Measurements from ENCODE around the gene LCP2. TPM values are rescaled to one million over a fixed set of nuclear protein-coding genes. Genes with fewer than 3 reads are reported as not detected.

Gene LCP2
- total RNA-seq, 1 experiment from 2014 or later, result not detected

GRCh38 chr5:170217831-170218230, 79.7 kb downstream of the LCP2 start:
- H3K4me1 ChIP-seq (ENCODE audit: insufficient read depth, low read length), result no peaks in the 10 kb centered on the region; the same call in 1 of the 2 replicates
- H2AK5ac ChIP-seq (ENCODE audit: insufficient read length, low read length), result no peak overlapping the region
- no peak overlapping the region for H3K4ac ChIP-seq (ENCODE audit: low read depth, low read length)

More at GRCh38 chr5:170217831-170218230, 79.7 kb downstream of the LCP2 start:
- Histone ChIP-seq H2BK20ac (ENCODE audit: low read depth, low read length, poor library complexity, severe bottlenecking) (no peak overlapping the region), H2BK12ac (ENCODE audit: insufficient read length, low read depth, low read length) (no peak overlapping the region), H3K27me3 (ENCODE audit: insufficient read depth, low read length) (0 out of 2 replicates have a peak, but pooled peaks cover 2% of the 10 kb centered on the region), H2BK120ac (ENCODE audit: low read depth, low read length, poor library complexity, severe bottlenecking) (no peak overlapping the region), H3K9ac (ENCODE audit: extremely low read depth, insufficient read length, low read length) (no peak overlapping the region), H3K27ac (ENCODE audit: insufficient read length, low read depth, low read length) (no peak overlapping the region), H3K14ac (ENCODE audit: insufficient read depth, low read length) (no peak overlapping the region), H3K56ac (ENCODE audit: insufficient read length, low read depth, low read length) (no peak overlapping the region), H3T11ph (ENCODE audit: low read length) (no peak overlapping the region), H4K20me1 (ENCODE audit: control insufficient read depth, insufficient read depth, insufficient read length) (no peaks in the 10 kb centered on the region), H3K79me1 (ENCODE audit: insufficient read depth, low read depth, low read length, poor library complexity, severe bottlenecking) (no peaks in the 10 kb centered on the region), H4K91ac (ENCODE audit: insufficient read length, low read depth, low read length) (no peak overlapping the region), H3K79me2 (ENCODE audit: insufficient read depth, low read length) (no peaks in the 10 kb centered on the region), H3K4me2 (ENCODE audit: insufficient read depth, insufficient read length, low read length) (no peak overlapping the region), H2BK5ac (ENCODE audit: insufficient read length, low read length) (no peak overlapping the region), H3K9me3 (ENCODE audit: control insufficient read depth, low read depth, low read length) (no peaks in the 10 kb centered on the region), H3K23ac (ENCODE audit: insufficient read length, low read depth, low read length) (no peak overlapping the region), H4K5ac (ENCODE audit: insufficient read length, low read depth, low read length) (no peak overlapping the region), H3K18ac (ENCODE audit: insufficient read length, low read depth, low read length) (no peak overlapping the region), H2AFZ (ENCODE audit: low read length) (no peak overlapping the region), H2BK15ac (ENCODE audit: low read depth, low read length) (no peak overlapping the region), H4K8ac (replicated peaks; ENCODE audit: insufficient read length, low read depth, low read length) (no peak overlapping the region), H3K23me2 (ENCODE audit: insufficient read length, low read depth, low read length, poor library complexity, severe bottlenecking) (no peaks in the 10 kb centered on the region)
- Mint-ChIP-seq H3K4me3 (no peak overlapping the region), H3K4me1 (peaks cover 22 to 23% of the 10 kb centered on the region in 2 experiments), H3K27ac (no peak overlapping the region), H3K9me3 (no peaks in the 10 kb centered on the region; a peak in 1 of 5 replicates), H3K27me3 (ENCODE audit: low read depth) (peaks cover 3% of the 10 kb centered on the region; the same call in 1 of the 2 replicates), H3K36me3 (ENCODE audit: insufficient read depth in 1 of 3, low read depth in 3 of 3) (no peaks in the 10 kb centered on the region)
- DNase-seq, result no peak
- WGBS (ENCODE audit: extremely low coverage, insufficient read length, low lambda C conversion rate), result no CpG with 5 or more reads among the region's 5 CpGs
- TF ChIP-seq, protein P1, sequence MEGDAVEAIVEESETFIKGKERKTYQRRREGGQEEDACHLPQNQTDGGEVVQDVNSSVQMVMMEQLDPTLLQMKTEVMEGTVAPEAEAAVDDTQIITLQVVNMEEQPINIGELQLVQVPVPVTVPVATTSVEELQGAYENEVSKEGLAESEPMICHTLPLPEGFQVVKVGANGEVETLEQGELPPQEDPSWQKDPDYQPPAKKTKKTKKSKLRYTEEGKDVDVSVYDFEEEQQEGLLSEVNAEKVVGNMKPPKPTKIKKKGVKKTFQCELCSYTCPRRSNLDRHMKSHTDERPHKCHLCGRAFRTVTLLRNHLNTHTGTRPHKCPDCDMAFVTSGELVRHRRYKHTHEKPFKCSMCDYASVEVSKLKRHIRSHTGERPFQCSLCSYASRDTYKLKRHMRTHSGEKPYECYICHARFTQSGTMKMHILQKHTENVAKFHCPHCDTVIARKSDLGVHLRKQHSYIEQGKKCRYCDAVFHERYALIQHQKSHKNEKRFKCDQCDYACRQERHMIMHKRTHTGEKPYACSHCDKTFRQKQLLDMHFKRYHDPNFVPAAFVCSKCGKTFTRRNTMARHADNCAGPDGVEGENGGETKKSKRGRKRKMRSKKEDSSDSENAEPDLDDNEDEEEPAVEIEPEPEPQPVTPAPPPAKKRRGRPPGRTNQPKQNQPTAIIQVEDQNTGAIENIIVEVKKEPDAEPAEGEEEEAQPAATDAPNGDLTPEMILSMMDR (conservative IDR thresholded peaks at IDR 0.05), result no peak

Data from H9 (cell line).